ENCODE measurements around the gene IL26.
"Not testable (repeated sequence)": the region's sequence is repeated elsewhere in the genome, so short reads cannot be mapped to it uniquely, and the experiment has no call there.

Gene IL26

GRCh38 chr12:68190301-68190700 lies 35.3 kb downstream of the IL26 start:
- peak; percentile 45 for DNase-seq

DNA sequence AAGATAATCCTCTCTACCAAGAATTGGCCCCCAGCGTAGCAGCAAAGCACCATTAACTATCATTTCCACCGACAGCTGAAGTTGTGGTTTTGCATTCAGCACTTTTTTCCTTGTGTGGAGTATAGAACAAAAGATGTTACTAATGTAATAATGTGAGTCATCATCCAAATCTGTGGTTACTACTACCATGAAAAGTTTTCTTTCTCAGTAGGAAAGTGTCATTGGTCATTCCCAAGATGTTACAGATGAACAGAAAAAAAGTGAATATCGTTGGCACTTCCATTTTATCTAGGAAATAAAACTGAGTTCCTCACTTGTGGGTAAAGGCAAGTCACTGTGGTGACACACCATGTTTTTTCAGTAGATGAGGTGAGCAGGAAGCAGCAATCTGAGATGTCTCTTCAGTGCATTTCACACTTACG lies 35.8 kb downstream of the IL26 start:
- peak; percentile 86 for DNase-seq

- DNase-seq: no peak
These were observed 40.0 kb downstream of the IL26 start for GRCh38 chr12:68185598-68185997.

- DNase-seq: peak; percentile 86
These were observed 44.5 kb downstream of the IL26 start for GRCh38 chr12:68180792-68181744.

DNA sequence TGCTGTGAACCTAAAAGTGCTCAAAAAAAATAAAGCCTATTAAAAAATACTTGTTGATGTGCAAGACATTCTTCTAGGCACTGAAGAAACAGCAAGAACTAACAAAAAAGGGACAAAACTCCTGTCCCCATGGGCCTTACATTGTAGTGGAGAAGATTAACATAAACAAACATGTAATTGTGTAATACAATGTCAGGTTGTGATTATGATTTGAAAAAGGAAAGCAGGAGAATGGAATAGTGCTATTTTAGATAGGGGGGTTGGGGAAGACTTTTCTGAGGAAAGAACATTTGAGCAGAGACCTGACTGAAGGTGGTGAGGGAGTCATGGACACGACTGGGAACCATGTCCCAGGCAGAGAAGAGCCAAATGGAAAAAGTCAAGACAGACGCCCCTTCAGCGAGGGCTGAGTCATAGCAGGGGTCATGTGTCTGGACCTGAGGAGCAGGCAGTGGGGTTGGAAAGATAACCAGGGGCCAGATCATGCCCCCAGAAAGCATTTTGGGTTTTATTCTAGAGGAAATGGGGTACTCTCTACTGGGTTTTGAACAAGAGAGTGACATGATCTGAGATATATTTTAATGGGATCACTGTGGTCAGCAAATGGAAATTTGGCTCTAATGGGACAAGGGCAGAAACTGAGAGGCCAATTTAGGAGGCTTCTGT lies 46.7 kb downstream of the IL26 start:
- peak; percentile 43 for DNase-seq

GRCh38 chr12:68178184-68178583 lies 47.4 kb downstream of the IL26 start:
- DNase-seq: no peak

GRCh38 chr12:68177562-68177961 lies 48.0 kb downstream of the IL26 start:
- no peak for DNase-seq

GRCh38 chr12:68176257-68176656 lies 49.4 kb downstream of the IL26 start:
- no peak for DNase-seq

GRCh38 chr12:68175557-68176061 lies 50.0 kb downstream of the IL26 start:
- peak; percentile 93 for DNase-seq

DNA sequence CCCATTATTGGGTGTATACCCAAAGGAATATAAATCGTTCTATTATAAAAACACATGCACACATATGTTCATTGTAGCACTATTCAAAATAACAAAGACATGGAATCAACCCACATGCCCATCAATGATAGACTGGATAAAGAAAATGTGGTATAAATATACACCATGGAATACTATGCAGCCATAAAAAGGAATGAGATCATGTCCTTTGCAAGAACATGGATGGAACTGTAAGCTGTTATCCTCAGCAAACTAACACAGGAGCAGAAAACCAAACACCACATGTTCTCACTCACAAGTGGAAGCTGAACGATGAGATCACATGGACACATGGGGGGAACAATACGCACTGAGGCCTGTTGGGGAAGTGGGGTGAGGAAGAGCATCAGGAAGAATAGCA lies 50.8 kb downstream of the IL26 start:
- DNase-seq: not testable (repeated sequence)

DNA sequence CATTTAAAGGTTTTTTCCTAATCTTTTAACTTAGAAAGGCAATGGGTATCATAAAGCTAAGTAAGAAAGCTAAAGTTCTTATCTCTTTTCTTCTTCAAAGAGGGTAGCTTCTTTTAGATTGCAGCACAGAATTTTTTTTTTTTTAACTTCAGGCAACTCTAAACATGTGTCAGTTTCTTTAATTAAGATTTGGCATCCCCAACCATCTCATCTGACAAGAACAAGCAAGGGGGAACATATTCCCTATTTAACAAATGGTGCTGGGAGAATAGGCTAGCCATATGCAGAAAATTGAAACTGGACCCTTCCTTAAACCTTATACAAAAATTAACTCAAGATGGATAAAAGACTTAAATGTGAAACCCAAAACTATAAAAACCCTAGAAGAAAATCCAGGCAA lies 51.8 kb downstream of the IL26 start:
- DNase-seq: no peak

DNA sequence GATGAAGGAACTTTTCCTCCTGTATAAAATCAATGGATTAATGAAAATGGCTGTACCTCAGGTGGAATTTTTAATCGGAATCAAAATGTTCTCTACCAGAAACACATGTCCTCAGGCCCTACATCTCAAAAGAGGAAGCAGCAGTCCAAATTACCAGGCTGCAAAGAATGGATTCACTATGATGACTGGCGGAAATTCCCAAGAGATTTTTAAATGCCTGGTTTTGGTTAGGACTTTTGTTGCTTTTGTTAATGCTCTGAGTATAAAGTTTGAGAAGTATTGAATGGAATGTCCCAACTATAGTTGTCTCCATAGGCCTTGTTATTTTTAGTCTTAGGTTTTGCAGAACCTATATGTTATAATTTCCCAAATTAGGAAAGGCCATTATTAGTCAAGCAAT lies 54.9 kb downstream of the IL26 start:
- DNase-seq: no peak

GRCh38 chr12:68169213-68169889 lies 56.3 kb downstream of the IL26 start:
- DNase-seq: no peak

- DNase-seq: no peak
These were observed 59.2 kb downstream of the IL26 start for GRCh38 chr12:68166317-68166831.

GRCh38 chr12:68163560-68164081 lies 62.0 kb downstream of the IL26 start:
- peak; percentile 88 for DNase-seq

GRCh38 chr12:68162374-68162773 lies 63.2 kb downstream of the IL26 start:
- no peak for DNase-seq

DNA sequence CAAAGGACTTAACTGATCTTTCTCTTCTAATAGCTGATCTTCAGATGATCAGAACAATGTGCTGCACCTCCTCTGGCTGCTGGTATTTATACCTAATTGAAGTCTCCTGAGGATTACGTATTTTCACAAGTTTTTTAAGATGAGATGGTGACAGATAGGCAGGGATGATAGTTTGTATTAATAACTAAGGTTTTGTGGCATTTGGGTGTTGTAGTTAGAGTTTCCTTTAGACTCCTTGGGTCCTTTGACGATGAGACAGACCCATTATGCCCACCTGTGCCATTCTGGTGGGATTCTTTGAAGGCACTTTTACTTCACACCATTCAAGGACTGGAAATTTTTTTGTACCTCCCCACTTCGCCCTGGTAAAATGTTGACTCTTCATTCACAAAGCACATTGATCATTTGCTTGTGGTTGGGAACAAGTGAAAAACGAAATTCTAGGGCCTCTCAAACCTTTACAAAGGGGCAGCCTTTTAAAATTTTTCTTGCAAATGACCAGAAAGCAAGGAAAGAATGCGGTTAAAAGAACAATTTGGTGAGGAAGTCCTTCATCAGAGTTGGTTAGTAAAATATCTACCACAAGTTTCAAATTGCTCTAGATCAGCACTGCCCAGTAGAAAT lies 65.8 kb downstream of the IL26 start, which contains the start of gene IFNG:
Gene IFNG, minus strand, starts transcription at position 60 of the 624 bp plus-strand sequence. CDS start 125 bp downstream, outside the sequence.
- DNase-seq: peak; percentile 87

DNA sequence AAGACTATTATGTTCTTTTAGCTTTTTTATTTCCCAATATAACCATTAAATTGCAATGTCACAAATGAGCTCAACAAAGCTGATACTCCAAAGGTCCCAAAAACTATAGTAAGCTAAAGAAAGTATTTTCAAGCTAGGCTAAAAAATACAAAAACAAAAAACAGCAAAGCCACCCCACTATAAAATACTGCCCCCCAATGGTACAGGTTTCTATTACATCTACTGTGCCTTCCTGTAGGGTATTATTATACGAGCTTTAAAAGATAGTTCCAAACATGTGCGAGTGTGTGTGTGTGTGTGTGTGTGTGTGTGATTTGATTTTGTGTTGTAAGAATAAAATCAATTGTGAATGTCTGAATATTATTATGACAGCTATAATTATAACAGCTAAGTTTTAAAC lies 67.2 kb downstream of the IL26 start:
- peak; percentile 82 for DNase-seq

DNA sequence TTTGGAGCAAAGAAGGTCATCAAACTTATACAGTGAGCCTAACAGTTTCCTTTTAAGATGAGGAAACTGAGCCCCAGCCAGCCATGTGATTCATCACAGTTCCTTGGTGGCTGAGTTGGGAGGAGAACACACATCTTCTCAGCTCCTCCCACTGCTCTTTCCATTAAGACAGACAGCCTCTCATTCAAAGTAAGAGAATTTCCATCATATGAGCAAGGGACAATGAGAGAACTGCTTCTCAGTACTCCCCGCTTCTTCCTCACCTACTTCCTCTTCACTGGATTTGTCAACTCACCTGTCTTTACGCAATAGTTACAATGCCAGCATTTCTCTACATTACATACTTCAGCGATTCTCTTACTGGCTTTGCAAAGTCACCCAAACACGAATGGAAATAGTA lies 68.2 kb downstream of the IL26 start:
- peak; percentile 73 for DNase-seq

GRCh38 chr12:68156636-68157035 lies 69.0 kb downstream of the IL26 start:
- DNase-seq: no peak

DNA sequence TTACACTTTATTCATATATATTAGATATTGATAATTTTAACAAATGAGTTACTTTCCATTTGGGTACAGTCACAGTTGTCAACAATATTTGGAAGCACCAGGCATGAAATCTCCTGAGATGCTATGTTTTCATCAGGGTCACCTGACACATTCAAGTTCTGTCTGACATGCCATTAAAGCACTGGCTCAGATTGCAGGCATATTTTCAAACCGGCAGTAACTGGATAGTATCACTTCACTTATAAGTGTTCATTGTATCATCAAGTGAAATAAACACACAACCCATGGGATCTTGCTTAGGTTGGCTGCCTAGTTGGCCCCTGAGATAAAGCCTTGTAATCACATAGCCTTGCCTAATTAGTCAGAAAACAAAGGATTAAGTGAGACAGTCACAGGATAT lies 70.8 kb downstream of the IL26 start:
- DNase-seq: no peak
